SH-SY5Y (cell line): Measurements from ENCODE around the gene RGS19.

Experiments
- GATA2 ChIP-seq: IDR thresholded peaks from 2 replicates; pipeline ENCODE4 v1.6.1; 2011; ENCODE audit warnings: mild to moderate bottlenecking, low read depth, low read length
- GATA3 ChIP-seq: IDR thresholded peaks from 2 replicates; pipeline ENCODE4 v1.6.1; 2011; ENCODE audit warnings: low read depth, mild to moderate bottlenecking, low read length, moderate library complexity

GRCh38 chr20:64047968-64048401 is 31.3 kb downstream of the RGS19 start:
- TF ChIP-seq GATA3 (no peak), GATA2 (no peak)
